PFSK-1 (cell line): ENCODE data around the gene ANKS1B.

ENCODE experiments used
- FOXP2 ChIP-seq: optimal IDR thresholded peaks from 2 replicates; pipeline ENCODE3; 2011; ENCODE audit warnings: borderline replicate concordance, control low read depth, inconsistent platforms; ENCODE audit not compliant: insufficient read depth; ENCODE audit errors: extremely low read length, extremely low read depth
- POLR2AphosphoS5 ChIP-seq: IDR thresholded peaks from 2 replicates; pipeline ENCODE4 v1.6.1; 2012; ENCODE audit warnings: low read depth, mild to moderate bottlenecking, control low read depth, low read length, moderate library complexity
- SIN3A ChIP-seq: IDR thresholded peaks from 2 replicates; pipeline ENCODE4 v1.6.1; 2012; ENCODE audit warnings: mild to moderate bottlenecking, low read length, moderate library complexity, borderline replicate concordance; ENCODE audit not compliant: insufficient read depth
- TAF1 ChIP-seq: IDR thresholded peaks from 2 replicates; pipeline ENCODE4 v1.6.1; 2012; ENCODE audit warnings: low read length, control low read depth, borderline replicate concordance; ENCODE audit not compliant: insufficient read depth
- TF ChIP-seq, protein P1 (sequence below), 2 experiments: IDR thresholded peaks; 2 replicates each; pipeline versions ENCODE4 v1.6.1 to v1.8.0; 2011 to 2012; ENCODE audit warnings: low read depth in 2 of 2, low read length in 2 of 2, control low read depth in 1 of 2, inconsistent platforms in 1 of 2, mild to moderate bottlenecking in 1 of 2, moderate library complexity in 1 of 2; ENCODE audit not compliant: insufficient read depth in 1 of 2

Gene ANKS1B

GRCh38 chr12:99435095-99435791 lies 549.5 kb downstream of the ANKS1B start:
- no peak for TF ChIP-seq POLR2AphosphoS5
- no peak for TF ChIP-seq FOXP2
- TF ChIP-seq, protein P1, sequence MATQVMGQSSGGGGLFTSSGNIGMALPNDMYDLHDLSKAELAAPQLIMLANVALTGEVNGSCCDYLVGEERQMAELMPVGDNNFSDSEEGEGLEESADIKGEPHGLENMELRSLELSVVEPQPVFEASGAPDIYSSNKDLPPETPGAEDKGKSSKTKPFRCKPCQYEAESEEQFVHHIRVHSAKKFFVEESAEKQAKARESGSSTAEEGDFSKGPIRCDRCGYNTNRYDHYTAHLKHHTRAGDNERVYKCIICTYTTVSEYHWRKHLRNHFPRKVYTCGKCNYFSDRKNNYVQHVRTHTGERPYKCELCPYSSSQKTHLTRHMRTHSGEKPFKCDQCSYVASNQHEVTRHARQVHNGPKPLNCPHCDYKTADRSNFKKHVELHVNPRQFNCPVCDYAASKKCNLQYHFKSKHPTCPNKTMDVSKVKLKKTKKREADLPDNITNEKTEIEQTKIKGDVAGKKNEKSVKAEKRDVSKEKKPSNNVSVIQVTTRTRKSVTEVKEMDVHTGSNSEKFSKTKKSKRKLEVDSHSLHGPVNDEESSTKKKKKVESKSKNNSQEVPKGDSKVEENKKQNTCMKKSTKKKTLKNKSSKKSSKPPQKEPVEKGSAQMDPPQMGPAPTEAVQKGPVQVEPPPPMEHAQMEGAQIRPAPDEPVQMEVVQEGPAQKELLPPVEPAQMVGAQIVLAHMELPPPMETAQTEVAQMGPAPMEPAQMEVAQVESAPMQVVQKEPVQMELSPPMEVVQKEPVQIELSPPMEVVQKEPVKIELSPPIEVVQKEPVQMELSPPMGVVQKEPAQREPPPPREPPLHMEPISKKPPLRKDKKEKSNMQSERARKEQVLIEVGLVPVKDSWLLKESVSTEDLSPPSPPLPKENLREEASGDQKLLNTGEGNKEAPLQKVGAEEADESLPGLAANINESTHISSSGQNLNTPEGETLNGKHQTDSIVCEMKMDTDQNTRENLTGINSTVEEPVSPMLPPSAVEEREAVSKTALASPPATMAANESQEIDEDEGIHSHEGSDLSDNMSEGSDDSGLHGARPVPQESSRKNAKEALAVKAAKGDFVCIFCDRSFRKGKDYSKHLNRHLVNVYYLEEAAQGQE (IDR thresholded peaks at IDR 0.05; ENCODE audit: insufficient read depth in 1 of 2, low read depth in 2 of 2, low read length in 2 of 2), result no peak

- TF ChIP-seq SIN3A, result no peak
- no peak for TF ChIP-seq TAF1
- no peak for TF ChIP-seq FOXP2
- TF ChIP-seq, protein P1 (IDR thresholded peaks at IDR 0.05; ENCODE audit: insufficient read depth in 1 of 2, low read depth in 2 of 2, low read length in 2 of 2), result no peak
These were observed 551.6 kb downstream of the ANKS1B start for GRCh38 chr12:99433155-99433554.

DNA sequence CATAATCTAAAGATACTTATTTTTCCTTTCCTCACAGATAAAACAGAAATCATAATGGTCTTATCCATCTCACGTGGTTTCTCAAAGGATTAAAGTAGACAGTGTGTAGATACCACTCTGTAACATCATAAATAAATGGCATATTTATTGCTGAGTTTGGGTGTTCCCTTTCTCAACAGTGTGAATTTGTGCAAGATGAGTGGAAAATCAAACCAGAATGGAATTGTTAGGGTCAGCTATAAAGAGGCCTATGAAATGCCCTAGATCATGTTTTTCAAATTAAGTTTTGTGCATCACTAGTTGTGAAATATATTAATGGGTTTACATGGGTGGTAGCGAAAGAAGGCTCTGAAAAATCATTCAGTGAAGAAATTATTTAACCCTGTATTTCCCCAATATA lies 553.5 kb downstream of the ANKS1B start:
- TF ChIP-seq POLR2AphosphoS5 (no peak), TAF1 (no peak), FOXP2 (no peak), SIN3A (no peak)
- TF ChIP-seq, protein P1 (IDR thresholded peaks at IDR 0.05; ENCODE audit: insufficient read depth in 1 of 2, low read depth in 2 of 2, low read length in 2 of 2), result no peak

DNA sequence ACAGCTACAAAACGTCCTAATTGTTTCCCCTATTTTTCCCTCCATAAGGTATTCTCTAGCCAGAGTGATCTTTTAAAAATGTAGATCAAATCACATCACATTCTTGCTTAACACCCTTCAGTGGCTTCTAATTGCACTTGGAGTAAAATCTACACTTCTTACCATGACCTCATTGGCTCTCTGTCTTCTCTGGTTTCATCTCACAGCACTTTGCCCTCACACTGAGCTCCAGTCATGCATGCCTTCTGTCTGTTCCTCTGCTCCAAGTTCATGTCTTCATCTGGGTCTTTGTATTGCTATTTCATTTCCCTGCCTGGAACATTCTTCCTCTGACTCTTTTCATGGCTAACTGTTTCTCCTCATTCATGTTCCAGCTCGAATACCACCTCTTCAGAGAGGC lies 557.6 kb downstream of the ANKS1B start:
- no peak for TF ChIP-seq SIN3A

DNA sequence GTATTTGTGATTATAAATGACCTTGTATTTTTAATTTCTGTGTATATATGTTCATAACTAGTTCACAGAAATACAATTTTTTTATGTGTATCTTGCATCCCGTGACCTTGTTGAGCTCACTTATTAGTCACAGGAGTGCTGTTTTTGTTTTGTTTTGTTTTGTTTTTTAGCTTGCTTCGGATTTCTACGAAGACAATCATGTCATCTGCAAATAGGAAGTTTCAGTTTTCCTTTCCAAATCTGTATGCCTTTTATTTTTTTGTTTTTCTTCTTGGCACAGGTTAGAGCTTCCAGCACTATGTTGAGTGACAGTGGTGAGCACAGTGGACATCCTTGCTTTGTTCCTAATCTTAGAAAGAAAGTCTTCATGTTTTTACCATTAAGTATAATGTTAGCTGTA lies 566.4 kb downstream of the ANKS1B start:
- TF ChIP-seq TAF1 (no peak), POLR2AphosphoS5 (no peak), SIN3A (no peak), FOXP2 (no peak)
- TF ChIP-seq, protein P1 (IDR thresholded peaks at IDR 0.05; ENCODE audit: insufficient read depth in 1 of 2, low read depth in 2 of 2, low read length in 2 of 2), result no peak
